Measurements from ENCODE around the gene UGGT2.

DNA sequence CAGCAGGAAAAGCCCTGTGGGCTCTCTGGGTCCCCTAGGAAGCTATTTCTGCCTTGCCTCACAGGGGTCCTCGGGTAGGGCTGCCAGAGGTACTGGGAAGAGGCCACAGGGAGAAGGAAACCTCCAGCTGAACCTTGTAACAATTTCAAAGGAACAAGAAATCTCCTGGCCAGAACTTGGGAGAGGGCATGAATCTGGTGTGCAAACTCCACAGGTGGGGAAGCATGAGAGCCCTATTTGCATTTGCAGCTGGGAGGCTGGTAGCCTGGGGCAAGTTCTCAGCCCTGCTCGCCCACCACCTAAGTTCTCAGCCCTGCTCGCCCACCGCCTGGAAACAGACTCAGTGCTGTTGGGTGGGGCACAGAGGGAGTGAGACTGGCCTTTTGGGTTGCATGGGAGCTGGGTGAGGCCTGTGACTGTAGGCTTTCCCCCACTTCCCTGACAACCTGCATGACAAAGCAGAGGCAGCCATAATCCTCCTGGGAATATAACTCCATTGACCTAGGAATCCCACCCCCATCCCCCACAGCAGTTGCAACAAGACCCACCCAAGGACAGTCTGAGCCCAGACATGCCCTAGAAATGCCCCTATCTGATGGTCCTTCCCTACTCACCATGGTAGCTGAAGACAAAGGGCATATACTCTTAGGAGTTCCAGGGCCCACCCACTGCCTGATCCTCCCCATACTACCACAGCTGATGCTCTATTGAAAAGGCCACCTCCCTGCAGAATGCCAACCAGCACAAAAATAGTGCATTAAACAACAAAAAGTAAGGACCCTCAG is 11.7 kb downstream of the UGGT2 start:
- TF ChIP-seq, protein P1, sequence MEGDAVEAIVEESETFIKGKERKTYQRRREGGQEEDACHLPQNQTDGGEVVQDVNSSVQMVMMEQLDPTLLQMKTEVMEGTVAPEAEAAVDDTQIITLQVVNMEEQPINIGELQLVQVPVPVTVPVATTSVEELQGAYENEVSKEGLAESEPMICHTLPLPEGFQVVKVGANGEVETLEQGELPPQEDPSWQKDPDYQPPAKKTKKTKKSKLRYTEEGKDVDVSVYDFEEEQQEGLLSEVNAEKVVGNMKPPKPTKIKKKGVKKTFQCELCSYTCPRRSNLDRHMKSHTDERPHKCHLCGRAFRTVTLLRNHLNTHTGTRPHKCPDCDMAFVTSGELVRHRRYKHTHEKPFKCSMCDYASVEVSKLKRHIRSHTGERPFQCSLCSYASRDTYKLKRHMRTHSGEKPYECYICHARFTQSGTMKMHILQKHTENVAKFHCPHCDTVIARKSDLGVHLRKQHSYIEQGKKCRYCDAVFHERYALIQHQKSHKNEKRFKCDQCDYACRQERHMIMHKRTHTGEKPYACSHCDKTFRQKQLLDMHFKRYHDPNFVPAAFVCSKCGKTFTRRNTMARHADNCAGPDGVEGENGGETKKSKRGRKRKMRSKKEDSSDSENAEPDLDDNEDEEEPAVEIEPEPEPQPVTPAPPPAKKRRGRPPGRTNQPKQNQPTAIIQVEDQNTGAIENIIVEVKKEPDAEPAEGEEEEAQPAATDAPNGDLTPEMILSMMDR (IDR thresholded peaks at IDR 0.05), result no peak
- no peak for TF ChIP-seq POLR2A (IDR thresholded peaks at IDR 0.05)

Measured in Peyer's patch (tissue), 4 donors.